ENCODE measurements around the gene XPR1. TPM values are rescaled to one million over a fixed set of nuclear protein-coding genes. Genes with fewer than 3 reads are reported as not detected.
A peak's percentile ranks its signal among the peaks of the same experiment; 100 is the strongest.

Gene XPR1
- total RNA-seq, 1 donor = 31.8 TPM

GRCh38 chr1:180622658-180623508 lies 8.9 kb upstream of the XPR1 start:
- DNase-seq (ENCODE audit: low read depth) = no peak
- H3K4me3 ChIP-seq (ENCODE audit: low read depth, low read length) = no peak overlapping the region
- no peak for TF ChIP-seq CTCF (IDR thresholded peaks at IDR 0.05; ENCODE audit: insufficient read depth, low read length)

- TF ChIP-seq CTCF (IDR thresholded peaks at IDR 0.05; ENCODE audit: insufficient read depth, low read length) = peak; percentile 49
- DNase-seq (ENCODE audit: low read depth) = peak; percentile 44
- no peak overlapping the region for H3K4me3 ChIP-seq (ENCODE audit: low read depth, low read length)
These were observed 8.1 kb upstream of the XPR1 start for GRCh38 chr1:180623579-180624347.

- H3K4me3 ChIP-seq (ENCODE audit: low read depth, low read length) = no peak overlapping the region
- no peak for DNase-seq (ENCODE audit: low read depth)
- no peak for TF ChIP-seq CTCF (IDR thresholded peaks at IDR 0.05; ENCODE audit: insufficient read depth, low read length)
These were observed 5.1 kb upstream of the XPR1 start for GRCh38 chr1:180626711-180627110.

- H3K4me3 ChIP-seq (ENCODE audit: low read depth, low read length) = no peak overlapping the region
- no peak for TF ChIP-seq CTCF (IDR thresholded peaks at IDR 0.05; ENCODE audit: insufficient read depth, low read length)
- peak; percentile 45 for DNase-seq (ENCODE audit: low read depth)
These were observed 4.4 kb upstream of the XPR1 start for GRCh38 chr1:180627411-180627810.

GRCh38 chr1:180628646-180629045 lies 3.2 kb upstream of the XPR1 start:
- TF ChIP-seq CTCF (IDR thresholded peaks at IDR 0.05; ENCODE audit: insufficient read depth, low read length) = no peak
- no peak overlapping the region for H3K4me3 ChIP-seq (ENCODE audit: low read depth, low read length)
- DNase-seq (ENCODE audit: low read depth) = no peak

GRCh38 chr1:180630408-180631193 lies 1.2 kb upstream of the XPR1 start:
- TF ChIP-seq CTCF (IDR thresholded peaks at IDR 0.05; ENCODE audit: insufficient read depth, low read length) = no peak
- H3K4me3 ChIP-seq (ENCODE audit: low read depth, low read length) = no peak overlapping the region
- DNase-seq (ENCODE audit: low read depth) = no peak

Data from fibroblast of the aortic adventitia (primary cell).